HL-60/S4 (cell line): Measurements from ENCODE around the gene TSPEAR.

Experiments
- in situ Hi-C: fragments of 300-500 bp; cut with MboI; formaldehyde crosslinking; loops from 2 replicates; pipeline ENCODE4 v1.14.3; 2022; ENCODE audit warnings: low sequenced_read_pairs

TSPEAR gene

DNA sequence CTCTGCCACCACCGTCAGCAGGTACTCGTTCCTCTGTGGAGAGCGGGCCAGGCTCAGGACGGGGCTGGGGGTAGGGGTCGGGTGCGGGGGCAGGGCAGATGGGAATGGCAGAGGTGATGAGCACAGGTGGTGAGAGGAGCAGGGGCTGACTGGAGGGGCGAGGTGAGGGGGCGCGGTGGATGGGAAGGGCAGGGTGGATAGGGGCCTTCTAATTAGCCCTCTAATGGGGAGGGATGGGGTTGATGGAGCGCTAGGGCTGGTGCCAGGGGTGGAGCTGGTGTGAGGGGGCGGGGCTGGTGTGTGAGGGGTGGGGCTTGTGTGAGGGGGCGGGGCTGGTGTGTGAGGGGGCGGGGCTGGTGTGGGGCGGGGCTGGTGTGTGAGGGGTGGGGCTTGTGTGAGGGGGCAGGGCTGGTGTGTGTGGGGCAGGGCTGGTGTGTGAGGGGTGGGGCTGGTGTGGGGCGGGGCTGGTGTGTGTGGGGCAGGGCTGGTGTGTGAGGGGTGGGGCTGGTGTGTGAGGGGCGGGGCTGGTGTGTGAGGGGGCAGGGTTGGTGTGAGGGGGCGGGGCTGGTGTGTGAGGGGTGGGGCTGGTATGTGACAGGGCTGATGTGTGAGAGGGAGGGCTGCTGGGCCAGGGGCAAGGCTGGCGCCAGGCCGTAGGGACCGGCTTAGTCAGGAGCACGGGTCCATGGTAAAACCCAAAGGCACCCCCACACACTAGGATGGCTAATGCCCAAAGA is 177.3 kb downstream of the TSPEAR start:
- in situ Hi-C loops = no loop called here

DNA sequence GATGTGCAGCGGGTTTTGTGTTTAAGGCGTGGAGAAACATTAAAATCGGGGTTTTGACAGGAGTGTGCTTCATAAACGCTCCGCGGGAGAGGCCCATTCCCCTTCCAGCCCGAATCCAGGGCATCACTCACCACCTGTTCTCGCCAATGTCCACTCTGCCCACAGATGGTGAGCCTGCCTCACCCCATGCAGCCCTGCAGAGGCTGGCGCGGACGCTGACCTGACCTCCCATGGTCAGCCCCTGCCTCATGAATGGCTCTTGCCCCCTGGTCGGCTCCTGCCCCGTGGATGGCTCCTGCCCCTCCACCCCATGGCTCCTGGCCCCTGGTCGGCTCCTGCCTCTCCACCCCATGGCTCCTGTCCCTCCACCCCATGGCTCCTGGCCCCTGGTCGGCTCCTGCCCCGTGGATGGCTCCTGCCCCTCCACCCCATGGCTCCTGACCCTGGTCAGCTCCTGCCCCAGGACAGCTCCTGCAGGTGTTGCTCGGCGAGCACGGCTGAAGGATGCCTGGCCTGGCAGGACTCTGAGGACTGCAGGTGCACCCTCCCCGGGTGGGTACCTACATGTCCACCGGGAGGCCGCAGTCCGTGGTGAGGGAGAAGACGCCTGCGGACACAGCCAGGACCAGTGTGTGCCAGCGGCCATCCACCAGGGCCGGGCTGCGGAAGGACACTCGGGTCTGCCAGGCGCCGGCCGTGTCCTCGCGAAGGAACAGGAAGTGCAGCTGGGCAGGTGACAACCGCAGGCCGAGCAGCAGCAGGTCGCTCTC is 178.1 kb downstream of the TSPEAR start:
- in situ Hi-C loops = no loop called here

DNA sequence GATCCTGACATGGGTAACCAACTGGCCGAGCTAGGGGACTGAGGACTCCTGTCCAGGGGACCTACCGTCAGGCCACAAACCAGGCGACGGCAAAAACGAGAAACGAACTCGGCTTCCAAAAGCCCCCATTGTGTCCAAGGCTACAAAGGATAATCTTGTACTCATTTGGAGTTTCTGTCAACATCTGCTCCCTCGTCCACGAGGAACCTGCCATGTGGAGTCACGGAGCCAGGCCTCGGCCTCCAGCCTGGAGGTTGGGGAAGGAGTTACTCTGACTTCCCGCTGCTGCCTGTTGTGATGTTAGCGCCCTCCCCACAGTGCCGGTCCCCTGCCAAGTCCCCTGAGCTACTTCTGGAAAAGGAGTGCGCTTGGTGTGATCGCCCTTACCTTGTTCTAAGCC is 178.7 kb downstream of the TSPEAR start:
- in situ Hi-C loops = no loop called here

DNA sequence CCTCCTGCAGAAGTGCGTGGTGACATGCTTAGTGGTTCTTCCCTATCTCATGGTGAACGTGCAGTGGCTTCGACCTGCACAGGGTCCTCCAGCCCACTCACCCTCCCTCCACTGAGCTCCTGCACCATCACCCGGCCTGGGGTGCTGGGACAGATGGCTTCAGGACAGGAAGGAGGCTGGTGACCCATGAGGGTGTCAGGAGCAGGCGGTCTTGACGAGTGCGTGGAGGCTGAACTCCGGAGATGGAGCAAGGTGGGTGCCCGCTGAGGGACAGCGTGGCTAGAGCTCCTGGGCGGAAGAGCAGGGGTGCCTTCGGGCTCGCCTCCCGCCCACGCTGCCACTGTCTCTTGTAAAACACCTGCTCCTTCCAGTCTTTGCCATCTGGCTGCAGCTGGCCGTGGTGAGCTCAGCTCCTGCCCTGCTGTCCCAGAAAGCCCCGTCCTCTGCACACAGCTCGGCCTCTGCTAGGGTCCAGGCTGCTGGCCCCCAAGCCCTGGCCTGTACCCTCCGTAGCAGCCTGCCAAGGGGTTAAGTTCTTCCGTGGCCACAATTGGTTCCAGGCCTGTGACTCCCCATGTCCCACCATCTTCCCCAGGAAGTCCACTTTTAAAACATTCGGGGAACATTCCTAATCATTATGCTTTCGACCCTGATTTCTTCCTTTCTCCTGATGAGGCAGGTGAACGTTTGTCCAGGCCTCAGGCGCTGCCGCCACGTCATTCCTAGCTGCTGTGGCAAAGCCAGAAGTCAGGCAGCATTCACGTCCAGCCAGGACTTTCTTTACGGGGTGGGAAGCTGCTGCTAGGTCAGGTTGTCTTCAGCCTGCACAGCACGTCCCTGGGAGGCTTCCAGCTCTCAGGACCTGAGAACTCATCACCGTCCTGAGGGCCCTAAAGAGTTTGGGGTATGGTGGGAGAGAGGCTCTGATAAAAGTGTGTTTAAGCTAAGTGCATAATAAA is 179.5 kb downstream of the TSPEAR start:
- in situ Hi-C loops = no loop called here

DNA sequence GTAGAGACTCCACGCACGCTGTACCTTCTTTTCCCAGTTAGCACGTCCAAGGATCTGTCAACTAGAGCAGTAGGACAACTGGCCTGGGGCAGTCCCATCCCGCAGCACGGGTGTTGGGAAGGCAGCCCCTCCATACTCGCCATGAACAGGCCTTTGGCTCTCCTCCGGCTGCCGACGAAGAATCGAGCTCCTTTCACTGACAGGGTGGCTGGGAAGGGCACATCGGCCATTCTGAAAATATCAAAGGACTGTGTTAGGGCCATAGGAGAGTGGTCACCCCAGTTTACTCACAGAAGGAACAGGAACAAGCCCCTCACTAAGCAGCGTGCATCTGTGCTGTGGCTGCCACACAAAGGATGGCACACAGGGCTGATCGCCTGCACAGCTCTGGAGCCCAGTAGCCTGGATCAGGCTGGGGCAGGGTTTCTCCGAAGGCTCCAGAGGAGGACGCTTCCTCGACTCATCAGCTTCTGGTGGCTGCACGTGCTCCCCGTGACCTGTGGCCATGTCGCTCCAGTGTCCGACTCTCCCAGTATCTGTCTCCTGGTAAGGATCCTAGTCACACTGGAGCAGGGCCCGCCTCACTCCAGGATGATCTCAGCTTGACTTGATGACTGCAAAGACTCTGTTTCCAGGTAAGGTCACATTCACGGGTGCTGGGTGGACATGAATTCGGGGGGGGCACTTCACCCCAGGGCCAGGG is 180.3 kb downstream of the TSPEAR start:
- in situ Hi-C loops = no loop called here

DNA sequence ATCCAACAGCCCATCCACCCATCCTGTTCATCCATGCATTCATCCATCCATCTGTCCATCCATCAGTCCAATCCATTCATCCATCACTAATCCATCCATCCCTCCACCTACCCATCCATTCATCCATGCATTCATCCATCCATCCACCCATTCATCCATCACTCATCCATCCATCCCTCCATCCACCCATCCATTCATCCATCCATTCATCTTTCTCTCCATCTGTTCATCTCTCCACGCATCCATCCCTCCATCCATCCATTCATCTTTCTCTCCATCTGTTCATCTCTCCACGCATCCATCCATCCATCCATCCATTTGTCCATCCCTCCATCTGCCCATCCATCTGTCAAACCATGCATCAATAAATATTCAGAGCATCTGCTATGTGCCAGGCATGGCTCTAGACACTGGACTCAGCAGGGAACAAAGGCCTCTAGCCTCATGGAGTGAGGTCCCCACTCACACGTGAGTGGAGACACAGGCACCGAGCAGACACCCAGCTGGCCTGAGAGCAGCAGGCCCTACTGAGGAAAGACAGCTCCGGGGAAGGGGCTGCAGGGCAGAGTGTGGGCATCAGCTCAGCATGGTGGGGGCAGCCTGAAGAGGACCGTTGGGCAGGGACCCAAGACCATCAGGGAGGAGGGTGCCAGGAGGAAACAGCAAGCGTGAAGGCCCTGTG is 181.0 kb downstream of the TSPEAR start:
- in situ Hi-C loops = no loop called here

DNA sequence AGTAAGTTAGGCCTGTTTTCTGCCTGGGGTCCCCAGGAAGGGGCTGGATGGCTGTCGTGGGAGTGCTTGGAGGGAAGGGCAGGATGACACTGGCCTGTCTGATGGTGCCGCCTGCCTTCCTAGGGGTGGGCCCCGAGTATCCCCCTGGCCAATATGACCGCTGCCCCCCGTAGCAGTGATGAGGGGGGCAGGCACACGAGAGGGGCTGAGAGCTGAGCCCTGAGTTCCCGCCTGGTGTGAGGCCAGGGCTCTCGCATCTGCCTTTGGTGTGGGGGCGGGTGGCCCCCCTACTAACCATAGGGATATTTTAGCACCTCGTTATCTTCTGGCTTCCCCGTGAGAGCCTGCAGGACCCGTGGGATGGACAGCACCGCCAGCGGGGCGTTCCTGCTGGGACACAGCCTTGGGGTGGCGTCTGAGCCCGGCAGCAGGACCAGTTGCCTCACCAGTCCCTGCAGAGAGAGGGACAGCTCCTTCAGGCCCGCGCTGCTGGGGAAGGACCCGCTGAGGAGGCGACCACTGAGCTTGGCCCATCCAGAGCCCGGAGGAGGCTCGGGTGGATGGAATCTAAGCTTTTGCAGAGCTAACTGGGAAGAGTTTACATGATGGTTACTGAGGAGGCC is 181.8 kb downstream of the TSPEAR start:
- in situ Hi-C loops = no loop called here

DNA sequence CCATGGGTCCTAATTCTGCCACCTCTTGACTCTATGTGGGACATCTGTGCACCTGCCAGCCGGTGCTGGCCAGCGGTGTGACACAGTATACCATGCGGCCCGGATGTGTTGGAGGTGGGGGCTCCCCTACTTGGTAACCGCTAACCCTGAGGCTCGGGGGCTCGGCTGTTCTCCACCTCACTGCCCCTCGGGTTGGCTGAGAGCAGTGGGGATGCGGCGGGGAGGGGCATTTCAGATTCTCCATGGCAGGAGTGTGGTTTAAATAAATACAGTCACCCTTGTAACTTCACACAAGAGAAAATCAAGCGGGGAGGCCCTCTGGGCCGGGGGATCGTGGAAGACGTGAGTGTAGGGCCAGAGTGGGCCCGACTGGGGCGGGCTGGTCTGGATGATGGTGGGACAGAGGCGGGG is 182.4 kb downstream of the TSPEAR start:
- in situ Hi-C loops = no loop called here

DNA sequence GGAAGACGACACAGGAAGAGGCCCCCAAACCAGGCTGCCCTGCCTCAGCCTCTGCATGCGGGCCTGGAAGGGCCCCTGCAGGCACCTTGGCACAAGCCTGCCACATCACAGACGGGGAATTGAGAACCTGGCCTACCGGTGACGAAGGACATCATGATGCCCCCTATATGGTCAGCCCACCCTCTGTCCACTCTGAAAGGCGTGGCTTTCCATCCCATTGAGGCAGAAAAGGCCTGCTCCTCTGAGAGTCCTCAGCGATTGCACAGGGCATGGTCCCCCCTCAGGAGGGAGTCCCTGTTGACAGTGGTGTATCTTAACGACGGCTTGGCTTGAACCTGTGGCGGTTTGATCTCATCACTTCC is 182.8 kb downstream of the TSPEAR start:
- in situ Hi-C loops = no loop called here

DNA sequence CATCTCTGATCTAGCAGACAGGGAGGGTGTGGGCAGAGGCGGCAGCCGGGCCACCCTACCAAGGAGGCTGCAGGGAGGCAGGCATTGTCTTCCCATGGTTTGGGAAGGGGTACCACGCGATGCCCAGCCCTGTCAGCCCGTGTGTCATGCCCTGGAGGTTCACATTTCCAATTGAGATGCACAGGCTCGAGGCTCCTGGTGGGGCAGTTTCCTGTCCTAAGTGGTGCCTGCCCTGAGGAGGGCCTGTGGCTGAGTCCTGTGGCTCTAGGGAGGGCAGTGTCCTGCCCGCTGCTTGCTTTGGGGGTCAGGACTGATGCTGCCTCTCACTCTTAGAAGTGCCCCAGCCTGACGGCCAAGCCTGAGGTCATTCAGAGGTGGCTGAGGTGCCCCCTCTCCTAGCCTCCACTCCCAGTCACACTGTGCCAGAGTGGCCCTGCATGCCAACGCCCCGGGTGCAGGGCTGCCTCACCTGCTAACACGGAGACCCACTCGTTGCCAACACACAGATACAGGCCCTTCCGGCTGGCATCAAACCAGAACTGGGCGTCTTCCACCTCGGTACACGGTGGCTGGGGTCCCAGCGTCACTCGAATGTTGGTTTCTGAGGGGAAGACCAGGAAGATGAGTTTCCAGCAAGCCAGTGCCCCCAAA is 183.3 kb downstream of the TSPEAR start:
- in situ Hi-C loops = no loop called here

DNA sequence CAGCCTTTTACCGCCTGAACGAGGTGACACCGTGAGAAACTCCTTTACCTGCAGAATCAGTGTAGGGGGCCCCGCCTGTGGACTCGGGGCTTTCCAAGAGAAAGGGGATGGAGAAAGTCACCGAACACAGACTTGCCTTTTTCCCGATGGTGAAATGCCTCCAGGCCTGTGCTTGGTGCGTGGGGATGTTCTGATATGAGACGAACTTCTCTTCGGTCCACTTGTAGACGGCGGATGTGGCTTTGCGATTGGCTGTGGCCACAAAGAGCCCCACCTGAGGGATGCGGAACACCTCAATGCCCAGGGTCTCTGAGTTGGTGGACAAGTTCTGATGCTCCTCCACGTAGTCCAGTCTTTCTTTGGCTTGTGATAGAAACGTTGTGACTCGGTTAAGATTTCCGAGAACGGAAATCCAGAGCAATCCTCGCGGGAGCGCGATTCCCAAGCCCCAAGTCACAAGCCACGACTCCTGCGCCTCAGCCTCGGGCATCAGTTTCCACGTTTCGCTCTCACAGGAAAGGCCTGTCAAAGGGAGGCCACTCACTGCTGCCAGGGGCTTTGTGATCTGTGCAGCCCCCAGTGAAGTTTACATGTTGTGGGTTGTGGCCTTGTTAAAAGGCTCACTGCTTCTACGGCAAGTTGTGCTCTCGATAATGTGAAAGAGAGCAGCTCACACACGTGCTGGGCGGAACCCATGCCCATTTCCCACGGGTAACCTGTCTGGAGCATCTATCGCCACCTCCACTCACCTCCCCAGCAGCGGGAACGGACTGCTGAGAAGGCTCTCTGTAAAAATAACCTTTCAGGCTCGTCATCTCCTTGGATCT is 184.0 kb downstream of the TSPEAR start:
- in situ Hi-C loops = no loop called here

DNA sequence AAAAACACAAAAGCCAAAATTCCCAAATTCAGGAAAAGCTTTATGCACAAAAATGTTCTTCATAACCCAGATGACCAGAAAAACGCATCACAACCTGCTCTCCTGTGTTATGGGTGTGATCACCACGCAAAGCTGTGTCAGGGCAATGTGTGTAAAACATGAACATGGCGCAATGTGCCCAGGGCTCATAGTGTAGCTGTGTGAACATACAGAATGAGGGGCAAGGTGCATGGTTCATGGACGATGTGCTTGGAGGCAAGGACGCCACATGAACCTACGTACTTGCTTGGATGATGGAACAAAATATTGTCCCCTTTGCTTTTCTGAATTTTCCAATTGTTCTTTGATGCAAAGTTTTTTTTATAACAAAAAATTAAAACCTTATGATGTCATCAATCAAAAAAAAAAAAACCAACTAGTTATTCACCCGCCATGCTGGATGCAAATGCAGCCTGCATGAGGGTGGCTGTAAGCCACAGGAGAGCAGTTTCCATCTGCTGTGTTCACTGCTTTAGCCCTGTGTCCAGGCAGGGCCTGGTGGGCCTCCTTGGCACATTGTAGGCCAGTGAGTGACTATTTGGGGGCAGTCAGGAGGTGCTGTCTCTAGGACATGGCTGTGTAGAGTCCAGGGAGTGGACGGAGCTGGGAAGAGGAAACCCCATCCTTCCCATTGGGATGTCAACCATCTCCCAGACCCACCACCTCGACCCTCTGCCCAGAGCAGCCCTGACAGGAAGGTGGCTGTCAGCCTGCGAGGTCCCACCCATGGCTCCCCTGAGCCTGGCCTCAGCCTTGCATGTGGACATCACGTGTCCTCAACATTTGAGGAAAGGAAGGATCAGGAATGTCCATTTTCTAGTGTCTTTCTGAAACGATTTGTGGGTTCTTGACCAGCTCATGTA is 185.0 kb downstream of the TSPEAR start:
- in situ Hi-C loops = no loop called here

DNA sequence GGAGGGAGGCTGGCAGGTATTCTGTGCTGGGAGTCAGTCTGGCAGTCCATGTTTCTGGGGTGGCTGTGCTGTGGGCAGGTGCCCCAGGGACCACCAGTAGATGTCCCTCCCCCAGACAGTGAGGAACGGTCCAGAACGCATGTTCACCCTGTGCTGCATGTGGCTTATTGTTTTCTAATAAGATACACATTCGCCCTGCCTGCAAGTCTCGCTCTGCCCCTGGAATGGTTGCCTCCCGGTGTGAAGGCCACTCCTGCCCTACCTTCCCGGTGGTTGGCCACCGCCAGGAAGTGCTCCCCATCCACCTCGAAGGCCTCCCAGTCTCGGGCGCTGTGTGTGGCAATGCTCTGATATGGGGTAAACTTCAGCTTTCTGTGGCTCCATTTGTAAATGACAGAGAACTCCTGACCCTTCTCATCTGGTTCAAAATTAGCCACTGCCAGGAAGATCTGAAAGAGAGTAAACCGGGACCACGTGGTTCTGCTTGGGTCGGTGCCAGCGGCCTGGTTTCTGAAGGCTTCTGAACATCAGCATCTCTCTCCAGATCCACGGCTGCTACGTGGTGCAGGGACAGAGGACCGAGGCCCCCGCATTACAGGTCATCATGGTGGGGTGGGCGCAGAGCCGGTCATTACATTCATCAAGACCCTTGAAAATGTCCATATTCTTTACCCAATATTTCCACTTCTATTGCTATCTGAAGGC is 185.8 kb downstream of the TSPEAR start:
- in situ Hi-C loops = no loop called here

DNA sequence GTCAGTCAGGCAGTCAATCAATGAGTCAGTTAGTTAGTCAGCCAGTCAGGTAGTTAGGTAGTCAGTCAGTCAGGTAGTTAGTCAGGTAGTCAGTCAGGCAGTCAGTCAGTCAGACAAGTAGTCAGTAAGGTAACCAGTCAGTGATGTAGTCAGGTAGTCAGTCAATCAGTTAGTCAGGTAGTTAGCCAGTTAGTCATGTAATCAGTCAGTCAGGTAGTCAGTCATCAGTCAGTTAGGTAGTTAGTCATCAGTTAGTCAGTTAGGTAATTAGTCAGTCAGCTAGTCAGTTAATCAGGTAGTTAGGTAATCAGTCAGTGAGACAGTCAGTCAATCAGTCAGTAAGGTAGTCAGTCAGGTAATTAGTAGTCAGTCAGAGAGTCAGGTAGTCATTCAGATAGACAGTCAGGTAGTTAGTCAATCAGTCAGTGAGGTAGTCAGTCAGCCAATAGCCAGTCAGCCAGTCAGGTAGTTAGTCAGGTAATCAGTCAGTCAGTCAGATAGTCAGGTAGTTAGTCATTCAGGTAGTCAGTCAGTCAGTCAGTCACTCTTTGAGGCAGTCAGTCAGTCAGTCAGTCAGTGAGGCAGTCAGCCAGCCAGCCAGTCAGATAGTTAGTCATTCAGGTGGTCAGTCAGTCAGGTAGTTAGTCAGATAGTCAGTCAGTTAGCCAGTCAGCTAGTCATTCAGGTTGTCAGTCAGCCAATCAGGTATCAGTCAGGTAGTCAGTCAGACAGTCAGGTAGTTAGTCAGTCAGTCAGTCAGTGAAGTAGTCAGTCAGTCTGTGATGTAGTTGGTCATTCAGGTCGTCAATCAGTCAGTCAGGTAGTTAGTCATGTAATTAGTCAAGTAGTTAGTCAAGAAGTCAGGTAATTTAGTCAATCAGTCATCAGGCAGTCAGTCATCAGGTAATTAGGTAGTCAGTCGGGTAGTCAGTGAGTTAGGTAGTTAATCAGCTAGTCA is 186.7 kb downstream of the TSPEAR start:
- in situ Hi-C loops = loop anchor here (25.0 kb wide), 1 partner anchor 413 kb away; the partner anchor contains the start of gene SLX9
